Endodermal cell (in vitro differentiated cells): ENCODE results near the gene TMED4. TPM values are rescaled to one million over a fixed set of nuclear protein-coding genes. Genes with fewer than 3 reads are reported as not detected.

Experiments
- DNase-seq: peaks from one replicate; pipeline ENCODE4 v3.0.0-alpha.2; 2017
- H3K27ac ChIP-seq: 2 replicates; pipeline ENCODE4 v1.5.1; 2013; ENCODE audit warnings: mild to moderate bottlenecking, low read depth, low read length, moderate library complexity
- H3K27me3 ChIP-seq: 2 replicates; pipeline ENCODE4 v1.6.1; 2013; ENCODE audit warnings: mild to moderate bottlenecking, low read length, moderate library complexity; ENCODE audit not compliant: insufficient read depth, control insufficient read depth, poor library complexity, severe bottlenecking
- H3K36me3 ChIP-seq: 2 replicates; pipeline ENCODE4 v1.7.0; 2013; ENCODE audit warnings: mild to moderate bottlenecking, low read length, moderate library complexity; ENCODE audit not compliant: control insufficient read depth, insufficient read depth
- H3K4me1 ChIP-seq: one replicate; pipeline ENCODE4 v1.7.0; 2013; ENCODE audit warnings: low read length; ENCODE audit not compliant: control insufficient read depth, insufficient read depth
- H3K4me3 ChIP-seq: 2 replicates; pipeline ENCODE4 v1.5.1; 2013; ENCODE audit warnings: mild to moderate bottlenecking, low read length, moderate library complexity
- H3K9ac ChIP-seq: 2 replicates; pipeline ENCODE4 v1.6.1; 2013; ENCODE audit warnings: mild to moderate bottlenecking, low read length, moderate library complexity; ENCODE audit not compliant: poor library complexity, severe bottlenecking; ENCODE audit errors: extremely low read depth
- H3K9me3 ChIP-seq: 2 replicates; pipeline ENCODE4 v1.6.1; 2013; ENCODE audit warnings: mild to moderate bottlenecking, low read length, moderate library complexity; ENCODE audit not compliant: control insufficient read depth
- H3K27ac Mint-ChIP-seq: 2 replicates; pipeline ENCODE4 v1.8.0; 2020; ENCODE audit warnings: mixed read lengths
- H3K27me3 Mint-ChIP-seq: 2 replicates; pipeline ENCODE4 v1.8.0; 2021; ENCODE audit warnings: mild to moderate bottlenecking, mixed read lengths; ENCODE audit not compliant: insufficient read depth
- H3K36me3 Mint-ChIP-seq: 2 replicates; pipeline ENCODE4 v1.8.0; 2020; ENCODE audit warnings: low read depth, mixed read lengths
- H3K4me1 Mint-ChIP-seq: 2 replicates; pipeline ENCODE4 v1.8.0; 2020; ENCODE audit warnings: mixed read lengths
- H3K4me3 Mint-ChIP-seq: 2 replicates; pipeline ENCODE4 v1.8.0; 2020; ENCODE audit warnings: mild to moderate bottlenecking, moderate library complexity, mixed read lengths
- H3K9me3 Mint-ChIP-seq: 2 replicates; pipeline ENCODE4 v1.8.0; 2020; ENCODE audit warnings: mild to moderate bottlenecking, mixed read lengths
- WGBS, 2 experiments: methylation state at CpG; one replicate each; pipeline versions ENCODE4 v1.1.5 to v1.1.7; 2013; ENCODE audit warnings: missing lambda C conversion rate in 2 of 2, mixed read lengths in 1 of 2; ENCODE audit not compliant: insufficient coverage in 1 of 2, insufficient read length in 1 of 2; 5-methylcytosine and 5-hydroxymethylcytosine counted together
- total RNA-seq, 2 donors: library from RNA; stranded (reverse); fragmentation: NEBNext Ultra II Directional in 1 of 2; extraction: Animal tissue kit (Norgen Biotek cat#: 25700) in 1 of 2; gene quantifications; 2 replicates in 1 of 2; 3 replicates in 1 of 2; pipeline ENCODE4 v1.2.1, GENCODE V29; 2021
- TF ChIP-seq, protein P1 (sequence below): fragments of 200-600 bp; sonication (generic); conservative IDR thresholded peaks from 2 replicates; pipeline ENCODE4 v1.5.0; 2021; ENCODE audit warnings: antibody characterized with exemption, mild to moderate bottlenecking

Gene TMED4
- total RNA-seq, 2 donors from 2014 or later, result 75.4 to 109 TPM

DNA sequence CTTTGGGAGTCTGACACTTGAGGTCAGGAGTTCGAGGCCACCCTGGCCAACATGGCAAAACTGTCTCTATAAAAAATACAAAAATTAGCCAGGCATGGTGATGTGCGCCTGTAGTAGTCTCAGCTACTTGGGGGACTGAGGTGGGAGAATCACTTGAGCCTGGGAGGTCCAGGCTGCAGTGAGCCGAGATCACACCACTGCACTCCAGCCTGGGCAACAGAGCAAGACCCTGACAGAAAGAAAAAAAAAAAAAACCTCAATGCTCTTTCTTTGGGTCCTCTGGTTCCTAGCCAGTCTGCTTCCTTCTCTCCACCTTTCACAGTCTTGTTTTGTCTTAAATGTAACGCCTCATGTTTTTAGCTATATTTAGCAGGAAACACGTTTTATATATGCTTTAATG, 33.8 kb upstream of the TMED4 start:
- no peaks in the 10 kb centered on the region for H3K9me3 Mint-ChIP-seq

DNA sequence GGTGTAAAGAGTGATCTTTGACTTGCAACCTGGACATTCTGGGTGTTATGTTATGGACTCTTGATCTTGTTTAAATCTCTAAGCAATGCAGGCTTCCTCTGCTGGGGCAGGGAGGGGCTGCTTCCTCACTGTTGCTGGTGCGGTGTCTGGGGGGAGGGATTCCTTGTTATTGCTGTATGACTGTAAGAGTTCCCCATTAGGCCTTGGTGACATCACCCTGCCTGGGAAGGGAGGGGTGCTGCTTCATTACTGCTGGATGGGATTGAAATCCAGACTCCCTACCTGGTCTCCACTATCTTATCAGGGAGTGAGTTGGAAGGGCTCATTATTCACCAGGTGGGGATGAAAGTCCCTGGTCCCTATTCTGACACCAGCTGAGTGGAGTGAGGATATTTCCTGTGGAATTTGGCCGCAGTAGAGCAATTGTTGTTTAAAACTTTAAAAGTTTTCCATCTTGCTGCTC, 33.1 kb upstream of the TMED4 start:
- no peak overlapping the region for H3K27ac ChIP-seq
- Mint-ChIP-seq H3K9me3 (no peaks in the 10 kb centered on the region), H3K4me1 (peaks cover 6% of the 10 kb centered on the region), H3K27me3 (no peaks in the 10 kb centered on the region), H3K36me3 (no peaks in the 10 kb centered on the region), H3K4me3 (no peak overlapping the region), H3K27ac (peak overlapping the region; percentile 83)
- WGBS, 2 experiments, result 93% methylated on average over 2 of the region's 2 CpGs; no CpG with 5 or more reads in 1 of the 2 experiments
- H3K4me1 ChIP-seq, result no peaks in the 10 kb centered on the region
- H3K27me3 ChIP-seq, result no peaks in the 10 kb centered on the region
- TF ChIP-seq, protein P1, sequence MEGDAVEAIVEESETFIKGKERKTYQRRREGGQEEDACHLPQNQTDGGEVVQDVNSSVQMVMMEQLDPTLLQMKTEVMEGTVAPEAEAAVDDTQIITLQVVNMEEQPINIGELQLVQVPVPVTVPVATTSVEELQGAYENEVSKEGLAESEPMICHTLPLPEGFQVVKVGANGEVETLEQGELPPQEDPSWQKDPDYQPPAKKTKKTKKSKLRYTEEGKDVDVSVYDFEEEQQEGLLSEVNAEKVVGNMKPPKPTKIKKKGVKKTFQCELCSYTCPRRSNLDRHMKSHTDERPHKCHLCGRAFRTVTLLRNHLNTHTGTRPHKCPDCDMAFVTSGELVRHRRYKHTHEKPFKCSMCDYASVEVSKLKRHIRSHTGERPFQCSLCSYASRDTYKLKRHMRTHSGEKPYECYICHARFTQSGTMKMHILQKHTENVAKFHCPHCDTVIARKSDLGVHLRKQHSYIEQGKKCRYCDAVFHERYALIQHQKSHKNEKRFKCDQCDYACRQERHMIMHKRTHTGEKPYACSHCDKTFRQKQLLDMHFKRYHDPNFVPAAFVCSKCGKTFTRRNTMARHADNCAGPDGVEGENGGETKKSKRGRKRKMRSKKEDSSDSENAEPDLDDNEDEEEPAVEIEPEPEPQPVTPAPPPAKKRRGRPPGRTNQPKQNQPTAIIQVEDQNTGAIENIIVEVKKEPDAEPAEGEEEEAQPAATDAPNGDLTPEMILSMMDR, result no peak
- no peak overlapping the region for H3K4me3 ChIP-seq
- no peaks in the 10 kb centered on the region for H3K36me3 ChIP-seq
- no peak for DNase-seq
- no peak overlapping the region for H3K9ac ChIP-seq
- H3K9me3 ChIP-seq, result no peaks in the 10 kb centered on the region

More for the DNA sequence above, 33.8 kb upstream of the TMED4 start:
- no peak overlapping the region for H3K9ac ChIP-seq
- Mint-ChIP-seq H3K27ac (no peak overlapping the region), H3K4me1 (peaks cover 6% of the 10 kb centered on the region), H3K4me3 (no peak overlapping the region), H3K27me3 (no peaks in the 10 kb centered on the region), H3K36me3 (no peaks in the 10 kb centered on the region)
- DNase-seq, result no peak
- H3K27me3 ChIP-seq, result no peaks in the 10 kb centered on the region
- TF ChIP-seq, protein P1, result no peak
- no peaks in the 10 kb centered on the region for H3K9me3 ChIP-seq
- no peak overlapping the region for H3K4me3 ChIP-seq
- H3K4me1 ChIP-seq, result no peaks in the 10 kb centered on the region
- no peaks in the 10 kb centered on the region for H3K36me3 ChIP-seq
- H3K27ac ChIP-seq, result no peak overlapping the region
- WGBS, 2 experiments, result 91% methylated on average over 4 of the region's 5 CpGs; no CpG with 5 or more reads in 1 of the 2 experiments

DNA sequence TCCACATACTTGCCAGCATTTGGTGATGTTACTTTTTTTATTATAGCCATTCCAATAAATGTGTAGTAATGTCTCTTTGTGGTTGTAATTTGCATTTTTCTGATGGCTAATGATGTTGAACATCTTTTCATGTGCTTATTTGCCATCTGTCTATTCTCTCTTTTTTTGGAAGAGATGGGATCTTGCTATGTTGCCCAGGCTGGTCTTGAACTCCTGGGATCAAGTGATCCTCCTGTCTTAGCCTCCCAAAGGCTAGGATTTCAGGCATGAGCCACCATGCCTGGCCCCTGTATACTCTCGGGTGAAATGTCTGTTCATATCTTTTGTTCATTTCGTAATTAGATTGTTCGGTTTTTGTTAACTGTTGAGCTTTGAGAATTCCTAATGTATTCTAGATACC, 27.8 kb upstream of the TMED4 start:
- DNase-seq, result no peak
- Mint-ChIP-seq H3K27ac (no peak overlapping the region), H3K27me3 (no peaks in the 10 kb centered on the region), H3K36me3 (peaks cover 6% of the 10 kb centered on the region), H3K4me1 (peaks cover 8% of the 10 kb centered on the region), H3K9me3 (no peaks in the 10 kb centered on the region), H3K4me3 (no peak overlapping the region)
- Histone ChIP-seq H3K36me3 (no peaks in the 10 kb centered on the region), H3K9ac (no peak overlapping the region), H3K27me3 (no peaks in the 10 kb centered on the region), H3K4me1 (no peaks in the 10 kb centered on the region), H3K9me3 (no peaks in the 10 kb centered on the region), H3K4me3 (no peak overlapping the region), H3K27ac (no peak overlapping the region)
- 91 to 100% methylated on average over 3 of the region's 3 CpGs for WGBS, 2 experiments
- TF ChIP-seq, protein P1, result no peak
